A549 (cell line): ENCODE measurements around the gene CABP4.

Experiments used
- CHD2 ChIP-seq: fragments of 150-350 bp; IDR thresholded peaks from 2 replicates; pipeline ENCODE4 v1.6.1; 2014; ENCODE audit warnings: low read length; ENCODE audit not compliant: partially characterized antibody
- POLR2A ChIP-seq: IDR thresholded peaks from 2 replicates; pipeline ENCODE4 v1.6.1; 2012; ENCODE audit warnings: mild to moderate bottlenecking, low read length
- RAD21 ChIP-seq, 2 experiments: fragments of >200 bp in 1 of 2; sonication (Bioruptor Twin) in 1 of 2; formaldehyde crosslinking in 1 of 2; IDR thresholded peaks in 1 of 2; conservative IDR thresholded peaks in 1 of 2; 2 replicates in 1 of 2; 3 replicates in 1 of 2; pipeline ENCODE4 v1.6.1; 2012 to 2018; ENCODE audit warnings: inconsistent platforms in 1 of 2
- TF ChIP-seq, protein P1 (sequence below): fragments of >200 bp; sonication (Bioruptor Twin); formaldehyde crosslinking; IDR thresholded peaks from 3 replicates; pipeline ENCODE4 v1.5.1; 2016

DNA sequence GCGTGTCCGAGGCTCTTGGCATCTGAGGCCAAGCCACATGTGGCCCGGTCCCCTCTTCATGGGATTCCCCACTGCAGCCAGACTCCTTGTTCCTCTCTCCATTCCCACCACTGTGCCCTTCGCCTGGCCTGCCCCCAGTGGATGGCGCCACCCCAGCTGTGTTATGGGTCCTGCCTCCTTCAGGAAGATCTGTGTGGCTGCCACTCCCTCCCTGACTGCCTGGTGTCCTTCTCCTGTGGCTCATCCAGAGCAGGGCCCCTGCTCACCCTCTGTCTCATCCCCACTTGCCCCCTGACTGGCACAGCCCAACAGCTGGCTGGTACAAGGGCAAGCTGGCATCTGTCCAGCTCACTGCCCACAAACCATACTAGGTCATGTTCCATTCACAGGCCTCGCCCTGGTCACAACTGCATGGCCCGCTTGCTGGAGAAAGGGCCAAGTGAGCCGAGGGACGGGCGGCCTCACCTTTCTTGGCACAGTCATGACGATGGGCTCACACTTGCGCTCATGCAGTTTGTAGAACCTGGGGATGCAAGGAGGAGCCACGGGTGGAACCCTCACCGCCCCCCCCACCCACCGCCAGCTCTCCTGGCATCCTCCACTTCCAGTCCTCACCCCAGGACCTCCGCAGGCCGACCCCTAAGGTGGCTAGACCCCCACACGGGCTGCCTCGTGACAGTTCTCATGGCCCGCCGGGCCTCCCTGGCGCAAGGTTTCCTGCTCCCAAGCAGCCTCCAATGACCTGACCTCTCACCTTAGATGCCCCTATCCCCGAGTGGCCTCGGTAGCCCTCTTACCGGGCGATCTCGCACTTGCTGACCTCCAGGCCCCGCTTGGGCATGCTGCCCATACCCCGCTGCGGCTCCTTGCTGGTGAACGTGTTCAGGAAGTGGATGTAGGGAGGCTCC is 15.6 kb upstream of the CABP4 start:
- TF ChIP-seq, protein P1, sequence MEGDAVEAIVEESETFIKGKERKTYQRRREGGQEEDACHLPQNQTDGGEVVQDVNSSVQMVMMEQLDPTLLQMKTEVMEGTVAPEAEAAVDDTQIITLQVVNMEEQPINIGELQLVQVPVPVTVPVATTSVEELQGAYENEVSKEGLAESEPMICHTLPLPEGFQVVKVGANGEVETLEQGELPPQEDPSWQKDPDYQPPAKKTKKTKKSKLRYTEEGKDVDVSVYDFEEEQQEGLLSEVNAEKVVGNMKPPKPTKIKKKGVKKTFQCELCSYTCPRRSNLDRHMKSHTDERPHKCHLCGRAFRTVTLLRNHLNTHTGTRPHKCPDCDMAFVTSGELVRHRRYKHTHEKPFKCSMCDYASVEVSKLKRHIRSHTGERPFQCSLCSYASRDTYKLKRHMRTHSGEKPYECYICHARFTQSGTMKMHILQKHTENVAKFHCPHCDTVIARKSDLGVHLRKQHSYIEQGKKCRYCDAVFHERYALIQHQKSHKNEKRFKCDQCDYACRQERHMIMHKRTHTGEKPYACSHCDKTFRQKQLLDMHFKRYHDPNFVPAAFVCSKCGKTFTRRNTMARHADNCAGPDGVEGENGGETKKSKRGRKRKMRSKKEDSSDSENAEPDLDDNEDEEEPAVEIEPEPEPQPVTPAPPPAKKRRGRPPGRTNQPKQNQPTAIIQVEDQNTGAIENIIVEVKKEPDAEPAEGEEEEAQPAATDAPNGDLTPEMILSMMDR: peak; percentile 29; the same call in 2 of the 3 replicates
- TF ChIP-seq POLR2A: no peak
- TF ChIP-seq CHD2: no peak
- peak in 1 of 2 experiments; percentile 25; a peak in 1 of 5 replicates for TF ChIP-seq RAD21 (conservative IDR thresholded peaks at IDR 0.05 in 1 of 2, IDR thresholded peaks at IDR 0.05 in 1 of 2)
